ENCODE results near the gene LMF2. TPM values are rescaled to one million over a fixed set of nuclear protein-coding genes. Genes with fewer than 3 reads are reported as not detected.

Gene LMF2
- total and polyA plus RNA-seq, 2 of the 4 experiments (the other 2 are of a cell fraction): 16.8 to 82.6 TPM

DNA sequence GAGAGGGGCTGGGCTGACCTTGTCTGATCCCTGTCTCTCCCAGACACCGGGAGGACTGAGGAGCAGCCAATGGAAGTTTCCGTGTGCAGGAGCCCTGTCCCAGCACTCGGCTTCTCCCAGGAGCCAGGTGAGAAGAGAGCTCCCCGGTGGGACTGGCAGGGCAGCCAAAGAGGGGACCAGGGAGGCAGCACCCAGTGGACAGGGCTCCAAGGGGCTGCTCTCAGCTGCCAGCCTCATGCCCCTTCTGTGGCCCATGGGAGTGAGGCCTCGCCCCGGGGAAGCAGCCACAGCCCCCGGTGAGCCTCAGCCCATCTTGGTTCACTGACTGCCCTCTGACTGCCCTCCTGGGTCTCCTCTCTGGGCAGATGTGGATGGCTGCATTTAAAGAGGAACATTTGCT, 11.1 kb upstream of the LMF2 start:
- ATAC-seq (ENCODE audit: low read depth): no peak

More for the DNA sequence above, 11.1 kb upstream of the LMF2 start:
- no peak overlapping the region for H2BK5ac ChIP-seq (ENCODE audit: low read depth, low read length, poor library complexity, severe bottlenecking)
- dilution Hi-C loops (cut with HindIII; ENCODE audit: low sequenced_read_pairs, unreplicated experiment): no loop called here
- H3K79me1 ChIP-seq (ENCODE audit: low read depth in 1 of 2, low read length in 2 of 2): peaks cover 20 to 47% of the 10 kb centered on the region in 2 experiments
- no TSS peak for BruUV-seq (replicated peaks)
- TF ChIP-seq BHLHE40 (IDR thresholded peaks at IDR 0.05; ENCODE audit: low read depth, low read length): no peak
- TF ChIP-seq FOS (IDR thresholded peaks at IDR 0.05; ENCODE audit: low read depth, low read length): no peak
- no peak for TF ChIP-seq RCOR1 (IDR thresholded peaks at IDR 0.05; ENCODE audit: insufficient replicate concordance, low read length)
- no peak for TF ChIP-seq ELK1 (IDR thresholded peaks at IDR 0.05; ENCODE audit: borderline replicate concordance, low read depth, low read length)
- no peak for TF ChIP-seq USF2 (IDR thresholded peaks at IDR 0.05; ENCODE audit: low read depth, low read length)
- no peak for TF ChIP-seq CTCF (conservative IDR thresholded peaks at IDR 0.05; ENCODE audit: low read depth, low read length)
- no peak for TF ChIP-seq CEBPB (IDR thresholded peaks at IDR 0.05; ENCODE audit: low read depth, low read length)
- TF ChIP-seq NFE2L2 (IDR thresholded peaks at IDR 0.05; ENCODE audit: low read depth, low read length): no peak
- no peak for TF ChIP-seq SMC3 (IDR thresholded peaks at IDR 0.05; ENCODE audit: low read depth, low read length)
- no peak for TF ChIP-seq MAZ (IDR thresholded peaks at IDR 0.05; ENCODE audit: borderline replicate concordance, low read depth, low read length)
- no peak for TF ChIP-seq MAFK (IDR thresholded peaks at IDR 0.05; ENCODE audit: low read depth, low read length)
- TF ChIP-seq RAD21 (IDR thresholded peaks at IDR 0.05; ENCODE audit: low read length): no peak
- TF ChIP-seq RFX5 (IDR thresholded peaks at IDR 0.05; ENCODE audit: low read depth, low read length): no peak
- TF ChIP-seq POLR2A (IDR thresholded peaks at IDR 0.05; ENCODE audit: low read depth, low read length): no peak
- no peak for TF ChIP-seq CHD1 (IDR thresholded peaks at IDR 0.05; ENCODE audit: low read depth, low read length)
- no peak for TF ChIP-seq MXI1 (IDR thresholded peaks at IDR 0.05; ENCODE audit: borderline replicate concordance, low read depth, low read length)
- CTCF ChIA-PET: no interaction called here
- in situ Hi-C loops (cut with MboI; ENCODE audit: low sequenced_read_pairs): no loop called here
- H3K9me1 ChIP-seq (ENCODE audit: insufficient read depth, low read length): no peaks in the 10 kb centered on the region
- H4K5ac ChIP-seq (ENCODE audit: low read depth, low read length): no peak overlapping the region
- H3K36me3 ChIP-seq (ENCODE audit: control insufficient read depth, insufficient read depth, low read length): peaks cover 45% of the 10 kb centered on the region
- H3K27ac ChIP-seq (ENCODE audit: insufficient read depth, low read length): no peak overlapping the region
- H3K9me3 ChIP-seq (ENCODE audit: control insufficient read depth, insufficient read depth, low read length): no peaks in the 10 kb centered on the region
- no peak overlapping the region for H3K23ac ChIP-seq (ENCODE audit: low read depth, low read length)
- no peak overlapping the region for H2AK5ac ChIP-seq (ENCODE audit: low read depth, low read length)
- H2AK9ac ChIP-seq (replicated peaks; ENCODE audit: low read depth, low read length, poor library complexity): no peak overlapping the region
- no peak overlapping the region for H2BK15ac ChIP-seq (ENCODE audit: low read depth, low read length)
- intact Hi-C loops (cut with micrococcal nuclease): no loop called here
- H3K27me3 ChIP-seq (ENCODE audit: control insufficient read depth, insufficient read depth, low read length): no peaks in the 10 kb centered on the region
- no peak overlapping the region for H3K14ac ChIP-seq (replicated peaks; ENCODE audit: low read depth, low read length)
- no peak overlapping the region for H3K9ac ChIP-seq (ENCODE audit: low read depth, low read length)
- H3K4ac ChIP-seq (ENCODE audit: low read depth, low read length): no peak overlapping the region
- no peak overlapping the region for H2AFZ ChIP-seq (replicated peaks; ENCODE audit: low read length, poor library complexity)
- H4K8ac ChIP-seq (ENCODE audit: low read depth in 2 of 2, low read length in 2 of 2): no peak overlapping the region
- H2BK120ac ChIP-seq (ENCODE audit: low read depth, low read length): no peak overlapping the region
- H3K18ac ChIP-seq (ENCODE audit: low read depth, low read length): no peak overlapping the region
- no peak overlapping the region for H3K4me3 ChIP-seq (ENCODE audit: insufficient read depth, low read depth, low read length)
- H3K4me1 ChIP-seq (ENCODE audit: control insufficient read depth, insufficient read depth, low read length): no peaks in the 10 kb centered on the region
- no peak overlapping the region for H2BK20ac ChIP-seq (ENCODE audit: low read depth, low read length)
- 100% methylated on average over 2 of the region's 7 CpGs; no CpG with 5 or more reads in 1 of the 2 experiments for WGBS, 2 experiments (ENCODE audit: extremely low coverage in 2 of 2, insufficient read length in 1 of 2)
- H3K56ac ChIP-seq (ENCODE audit: extremely low read depth, insufficient read depth, low read length): no peak overlapping the region
- no peak for DNase-seq
- H3K4me2 ChIP-seq (ENCODE audit: low read depth, low read length): no peak overlapping the region
- H4K20me1 ChIP-seq (ENCODE audit: insufficient read depth, low read length): peaks cover 11% of the 10 kb centered on the region
- no peak overlapping the region for H4K91ac ChIP-seq (ENCODE audit: insufficient read depth, low read depth, low read length)
- POLR2A ChIA-PET (ENCODE audit: unreplicated experiment): no interaction called here

Data from IMR-90 (cell line).